Bladder microvascular endothelial cell (primary cell): ENCODE data around the gene TKT. TPM values are rescaled to one million over a fixed set of nuclear protein-coding genes. Genes with fewer than 3 reads are reported as not detected.

ENCODE experiments used
- total RNA-seq: library from RNA; depleted of rRNA; stranded (reverse); fragments of >200 nt; gene quantifications from 2 replicates; pipeline ENCODE4 v1.2.3, GENCODE V29; 2014

Gene TKT, protein sequence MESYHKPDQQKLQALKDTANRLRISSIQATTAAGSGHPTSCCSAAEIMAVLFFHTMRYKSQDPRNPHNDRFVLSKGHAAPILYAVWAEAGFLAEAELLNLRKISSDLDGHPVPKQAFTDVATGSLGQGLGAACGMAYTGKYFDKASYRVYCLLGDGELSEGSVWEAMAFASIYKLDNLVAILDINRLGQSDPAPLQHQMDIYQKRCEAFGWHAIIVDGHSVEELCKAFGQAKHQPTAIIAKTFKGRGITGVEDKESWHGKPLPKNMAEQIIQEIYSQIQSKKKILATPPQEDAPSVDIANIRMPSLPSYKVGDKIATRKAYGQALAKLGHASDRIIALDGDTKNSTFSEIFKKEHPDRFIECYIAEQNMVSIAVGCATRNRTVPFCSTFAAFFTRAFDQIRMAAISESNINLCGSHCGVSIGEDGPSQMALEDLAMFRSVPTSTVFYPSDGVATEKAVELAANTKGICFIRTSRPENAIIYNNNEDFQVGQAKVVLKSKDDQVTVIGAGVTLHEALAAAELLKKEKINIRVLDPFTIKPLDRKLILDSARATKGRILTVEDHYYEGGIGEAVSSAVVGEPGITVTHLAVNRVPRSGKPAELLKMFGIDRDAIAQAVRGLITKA
- total RNA-seq = 187 and 368 TPM in 2 replicates

DNA sequence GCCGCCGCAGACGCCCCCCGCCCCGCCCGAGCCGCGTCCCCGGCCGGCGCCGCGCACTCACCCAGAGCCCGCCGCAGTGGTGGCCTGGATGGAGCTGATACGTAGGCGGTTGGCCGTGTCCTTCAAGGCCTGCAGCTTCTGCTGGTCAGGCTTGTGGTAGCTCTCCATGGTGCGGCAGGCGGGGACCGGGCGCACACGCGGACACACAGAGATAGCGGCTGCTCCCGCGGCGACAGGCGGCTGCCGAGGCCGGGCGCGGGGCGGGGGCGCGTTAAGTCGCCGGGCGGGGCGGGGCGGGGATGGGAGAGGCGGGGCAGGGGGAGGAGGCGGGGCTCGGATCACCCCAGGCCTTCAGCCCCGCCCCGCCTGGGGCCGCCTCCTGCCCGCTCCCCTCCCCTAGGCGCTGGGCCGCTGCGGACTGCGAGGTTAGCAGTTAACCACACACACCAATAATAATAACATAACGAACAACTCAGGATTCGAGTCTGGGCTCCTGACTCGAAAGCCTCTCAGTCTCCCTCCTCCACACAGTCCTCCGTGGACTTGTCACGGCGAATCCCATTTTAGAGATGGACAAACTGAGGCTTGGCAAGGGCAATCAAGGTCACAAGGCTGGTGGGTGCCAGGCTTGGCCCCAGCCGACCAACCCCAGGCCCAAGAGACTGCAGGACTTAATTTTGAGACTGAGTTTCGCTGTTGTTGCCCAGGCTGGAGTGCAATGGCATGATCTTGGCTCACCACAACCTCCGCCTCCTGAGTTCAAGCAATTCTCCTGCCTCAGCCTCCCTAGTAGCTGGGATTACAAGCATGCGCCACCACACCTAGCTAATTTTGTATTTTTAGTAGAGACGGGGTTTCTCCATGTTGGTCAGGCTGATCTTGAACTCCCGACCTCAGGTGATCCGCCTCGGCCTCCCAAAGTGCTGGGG is at the start of gene TKT:
TKT (minus strand) TSS at position 248 of the 929 bp plus-strand sequence; CDS start at position 168, 80 bp downstream.

Other genes with a start within 250 kb of the TKT start
- 1.8 and 4.3 TPM in 2 replicates for gene SFMBT1, start 209.9 kb downstream of the TKT start, total RNA-seq
- 7.8 and 18.2 TPM in 2 replicates for gene RFT1, start 125.6 kb downstream of the TKT start, total RNA-seq
- gene PRKCD, start 94.8 kb downstream of the TKT start, total RNA-seq = 2.8 and 6.0 TPM in 2 replicates
- 6.5 and 16.1 TPM in 2 replicates for gene DCP1A, start 91.5 kb upstream of the TKT start, total RNA-seq
- not detected in 2 replicates for gene CACNA1D, start 238.6 kb upstream of the TKT start, total RNA-seq